GM12891 (cell line): ENCODE data around the gene SPTBN1.

Experiments used
- POLR2A ChIP-seq: IDR thresholded peaks from 2 replicates; pipeline ENCODE4 v1.6.1; 2011; ENCODE audit warnings: low read depth, low read length, control low read depth
- POLR2AphosphoS5 ChIP-seq: IDR thresholded peaks from 2 replicates; pipeline ENCODE4 v1.6.1; 2011; ENCODE audit warnings: low read depth, low read length, control low read depth
- TAF1 ChIP-seq: IDR thresholded peaks from 2 replicates; pipeline ENCODE4 v1.6.1; 2011; ENCODE audit warnings: low read depth, low read length, control low read depth

GRCh38 chr2:54481686-54482085 is 25.6 kb downstream of the SPTBN1 start:
- TF ChIP-seq POLR2A (no peak), POLR2AphosphoS5 (no peak), TAF1 (no peak)
